Measurements from ENCODE around the gene LLGL1.
A peak's percentile ranks its signal among the peaks of the same experiment; 100 is the strongest.

The LLGL1 gene

DNA sequence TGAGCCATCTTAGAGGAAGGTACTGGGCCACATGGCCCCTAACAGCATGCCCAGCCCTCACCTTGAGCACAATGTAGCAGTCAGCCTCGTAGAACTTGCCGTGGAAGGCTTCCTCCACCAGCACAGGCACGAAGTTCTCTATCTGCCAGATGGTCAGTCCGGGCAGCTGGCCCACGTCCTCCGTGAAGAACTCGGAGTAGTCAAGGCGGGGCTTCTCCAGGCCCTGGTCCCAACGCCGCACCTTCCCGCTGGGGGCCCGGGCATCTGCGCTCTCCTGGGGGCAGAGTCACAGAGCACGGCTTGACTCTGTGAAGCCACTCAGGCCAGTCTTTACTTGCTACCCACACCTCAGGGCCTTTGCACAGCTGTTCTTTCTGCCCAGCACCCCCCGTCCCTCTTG is 25.8 kb downstream of the LLGL1 start:
- TF ChIP-seq, protein P1, sequence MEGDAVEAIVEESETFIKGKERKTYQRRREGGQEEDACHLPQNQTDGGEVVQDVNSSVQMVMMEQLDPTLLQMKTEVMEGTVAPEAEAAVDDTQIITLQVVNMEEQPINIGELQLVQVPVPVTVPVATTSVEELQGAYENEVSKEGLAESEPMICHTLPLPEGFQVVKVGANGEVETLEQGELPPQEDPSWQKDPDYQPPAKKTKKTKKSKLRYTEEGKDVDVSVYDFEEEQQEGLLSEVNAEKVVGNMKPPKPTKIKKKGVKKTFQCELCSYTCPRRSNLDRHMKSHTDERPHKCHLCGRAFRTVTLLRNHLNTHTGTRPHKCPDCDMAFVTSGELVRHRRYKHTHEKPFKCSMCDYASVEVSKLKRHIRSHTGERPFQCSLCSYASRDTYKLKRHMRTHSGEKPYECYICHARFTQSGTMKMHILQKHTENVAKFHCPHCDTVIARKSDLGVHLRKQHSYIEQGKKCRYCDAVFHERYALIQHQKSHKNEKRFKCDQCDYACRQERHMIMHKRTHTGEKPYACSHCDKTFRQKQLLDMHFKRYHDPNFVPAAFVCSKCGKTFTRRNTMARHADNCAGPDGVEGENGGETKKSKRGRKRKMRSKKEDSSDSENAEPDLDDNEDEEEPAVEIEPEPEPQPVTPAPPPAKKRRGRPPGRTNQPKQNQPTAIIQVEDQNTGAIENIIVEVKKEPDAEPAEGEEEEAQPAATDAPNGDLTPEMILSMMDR (IDR thresholded peaks at IDR 0.05): no peak
- DNase-seq (ENCODE audit: low spot score): no peak
- Histone ChIP-seq H3K27ac (no peak overlapping the region), H3K4me3 (no peak overlapping the region)

DNA sequence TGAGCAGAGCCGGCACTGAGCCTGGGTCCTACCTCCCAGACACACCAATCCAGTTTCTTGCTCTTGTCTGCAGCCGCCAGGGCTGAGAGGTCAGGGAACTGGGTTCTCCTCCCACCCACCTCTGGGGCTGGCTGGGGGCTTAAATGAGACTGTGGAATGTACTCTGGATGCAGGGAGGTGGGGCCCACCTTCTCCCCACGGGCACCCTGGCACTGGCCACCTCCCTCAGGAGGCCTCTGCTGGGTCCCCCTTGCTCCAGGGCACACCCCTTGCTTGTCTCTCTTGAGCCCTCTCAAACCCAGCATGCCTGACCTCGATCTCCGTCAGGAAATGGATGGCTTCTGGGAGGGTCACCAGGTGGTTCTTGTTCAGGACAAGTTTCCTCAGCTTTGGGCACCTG is 26.7 kb downstream of the LLGL1 start:
- TF ChIP-seq, protein P1 (IDR thresholded peaks at IDR 0.05): no peak
- no peak for DNase-seq (ENCODE audit: low spot score)

DNA sequence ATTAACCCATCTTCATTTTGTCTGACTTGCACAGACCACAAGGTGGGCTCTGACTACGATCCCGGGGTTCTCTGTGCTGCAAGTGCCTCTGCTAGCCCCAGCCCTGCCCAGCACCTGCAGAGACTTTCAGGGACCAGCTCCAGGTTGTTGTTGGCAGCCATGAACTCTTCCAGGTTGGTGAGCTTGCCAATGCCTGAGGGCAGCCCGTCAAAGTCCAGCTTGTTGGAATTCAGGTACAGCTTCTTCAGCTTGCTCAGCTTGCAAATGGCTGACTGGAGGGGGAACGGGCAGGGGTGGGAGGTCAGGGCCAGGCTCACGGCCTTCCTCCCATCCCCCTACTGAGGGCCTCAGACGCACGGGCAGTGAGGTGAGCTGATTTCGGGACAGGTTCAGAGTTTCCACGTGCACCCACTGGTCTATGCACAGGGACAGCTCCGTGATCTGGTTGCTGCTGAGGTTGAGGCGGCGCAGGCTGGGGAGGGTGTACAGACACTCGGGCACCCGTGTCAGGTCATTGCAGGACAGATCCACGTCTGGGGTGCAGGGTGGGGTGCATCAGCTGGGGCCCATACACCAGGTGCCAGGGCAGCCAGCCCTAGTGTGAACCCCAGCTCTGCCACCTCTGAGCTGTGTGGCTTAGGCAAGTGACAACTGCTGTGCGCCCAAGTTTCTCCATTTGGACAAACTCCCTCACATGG is 27.9 kb downstream of the LLGL1 start:
- no peak overlapping the region for H3K27ac ChIP-seq
- no peak overlapping the region for H3K4me3 ChIP-seq
- TF ChIP-seq, protein P1 (IDR thresholded peaks at IDR 0.05): no peak
- DNase-seq (ENCODE audit: low spot score): no peak

More for the DNA sequence above, 26.7 kb downstream of the LLGL1 start:
- H3K4me3 ChIP-seq: no peak overlapping the region
- H3K27ac ChIP-seq: no peak overlapping the region

DNA sequence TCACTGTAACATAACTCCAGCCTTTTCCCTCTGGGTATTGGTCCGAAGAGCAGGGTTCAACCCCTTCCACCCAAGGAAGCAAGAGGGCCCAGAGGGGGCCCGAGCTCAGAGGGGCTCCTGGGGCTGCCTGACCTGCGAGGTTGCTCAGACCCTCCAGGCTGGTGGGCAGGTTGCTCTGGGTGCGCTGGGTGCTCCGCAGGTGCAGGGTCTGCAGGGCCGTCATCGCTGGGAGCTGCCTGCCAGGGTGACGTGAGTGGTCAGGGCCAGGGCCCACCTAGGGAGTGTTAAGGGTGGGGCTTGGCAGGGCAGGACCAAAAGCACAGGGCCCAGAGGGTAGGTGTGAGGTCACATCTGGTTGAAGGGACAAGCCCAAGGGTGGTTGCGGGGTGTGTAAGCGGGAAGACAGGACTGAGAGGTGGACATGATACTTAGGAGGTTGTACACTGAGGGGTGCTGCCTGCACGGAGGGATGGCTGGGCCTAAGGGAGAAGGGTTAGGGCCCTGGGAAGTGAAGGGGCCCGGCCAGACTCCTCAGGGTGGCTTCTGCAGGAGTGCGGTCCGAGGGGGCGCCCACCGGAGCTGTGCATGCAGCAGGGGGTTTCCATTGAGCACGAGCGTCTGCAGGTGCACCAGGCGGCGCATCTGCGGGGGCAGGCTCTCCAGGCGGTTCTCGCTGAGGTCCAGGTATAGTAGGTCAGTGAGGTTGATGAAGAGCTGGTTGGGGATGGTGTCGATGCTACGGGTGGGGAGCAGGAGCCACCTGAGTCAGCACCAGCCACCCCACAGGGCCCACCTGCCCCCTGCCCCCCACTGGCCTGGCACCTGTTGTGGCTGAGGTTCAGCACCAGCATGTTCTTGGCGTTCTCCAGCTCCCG is 28.7 kb downstream of the LLGL1 start:
- Histone ChIP-seq H3K27ac (no peak overlapping the region), H3K4me3 (no peak overlapping the region)
- DNase-seq (ENCODE audit: low spot score): no peak
- TF ChIP-seq, protein P1 (IDR thresholded peaks at IDR 0.05): no peak

DNA sequence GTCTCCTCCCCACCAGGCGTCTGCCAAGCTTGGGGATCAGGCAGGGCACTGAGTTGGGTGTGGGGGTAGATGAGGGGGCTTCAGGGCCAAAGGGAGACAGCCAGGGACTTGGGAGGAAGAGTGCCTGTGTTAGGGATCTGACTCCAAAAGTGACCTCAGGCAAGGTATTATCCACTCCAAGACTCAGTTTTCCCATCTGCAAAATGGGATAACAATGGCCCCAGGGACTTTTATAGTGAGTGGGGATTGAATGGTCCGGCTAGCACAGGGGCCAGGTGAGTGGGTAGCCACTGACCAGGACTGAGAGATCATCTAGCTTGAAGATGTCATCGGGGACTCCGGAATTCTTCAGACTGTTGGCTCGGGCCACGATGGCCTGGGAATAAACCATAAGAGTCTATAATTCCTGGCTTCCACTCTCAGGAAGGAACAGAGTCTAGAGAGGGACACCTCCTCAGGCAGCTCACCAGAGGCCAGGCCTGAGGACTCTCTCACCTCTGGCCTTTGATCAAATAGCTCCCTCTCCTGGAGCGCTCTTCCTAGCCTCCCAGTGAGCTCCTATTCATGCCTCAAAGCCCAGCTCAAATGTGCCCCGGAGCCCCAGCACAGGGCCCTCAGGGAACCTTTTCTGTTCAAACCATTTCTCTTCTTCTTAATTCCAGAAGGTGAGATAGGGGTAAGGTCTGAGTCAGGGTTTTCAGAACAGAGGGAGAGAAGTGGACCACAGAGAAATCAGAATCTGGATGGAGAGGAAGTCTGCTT is 29.6 kb downstream of the LLGL1 start:
- TF ChIP-seq, protein P1 (IDR thresholded peaks at IDR 0.05): no peak
- Histone ChIP-seq H3K4me3 (no peak overlapping the region), H3K27ac (no peak overlapping the region)
- DNase-seq (ENCODE audit: low spot score): no peak

DNA sequence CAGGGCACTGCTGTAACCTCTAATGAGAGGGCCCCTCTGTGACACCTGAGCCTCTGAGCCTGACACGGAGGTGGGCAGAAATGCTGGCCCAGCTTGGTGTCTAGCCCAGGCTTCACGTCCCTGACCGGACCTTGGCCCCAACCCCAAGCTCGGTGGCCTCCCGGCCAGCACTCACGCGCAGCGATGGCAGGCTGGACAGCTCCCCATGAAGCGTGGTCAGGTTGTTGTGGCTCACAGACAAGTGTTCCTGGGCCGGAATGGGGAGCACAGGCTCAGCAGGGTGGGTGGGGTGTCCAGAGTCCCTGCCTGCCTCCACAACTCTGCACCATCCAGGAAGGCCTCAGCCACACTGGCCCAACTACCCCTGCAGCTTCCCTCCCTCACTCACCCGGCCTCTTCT is 30.9 kb downstream of the LLGL1 start:
- no peak for DNase-seq (ENCODE audit: low spot score)
- peak overlapping the region; percentile 100 for H3K4me3 ChIP-seq
- peak overlapping the region in 1 of 2 donors; percentile 14 for H3K27ac ChIP-seq
- TF ChIP-seq, protein P1 (IDR thresholded peaks at IDR 0.05): no peak
